SW 1271 (cell line): Measurements from ENCODE around the gene SHISAL2B.
"Not testable (repeated sequence)": the region's sequence is repeated elsewhere in the genome, so short reads cannot be mapped to it uniquely, and the experiment has no call there.

Source experiments
- DNase-seq, 2 experiments: peaks; one replicate each; lab custom pipeline; 2025; lab: John Stamatoyannopoulos, UW

SHISAL2B gene

GRCh38 chr5:64696414-64696813, 6.1 kb downstream of the SHISAL2B start:
- not testable (repeated sequence) for DNase-seq

GRCh38 chr5:64700765-64701164, 10.5 kb downstream of the SHISAL2B start:
- DNase-seq = no peak

DNA sequence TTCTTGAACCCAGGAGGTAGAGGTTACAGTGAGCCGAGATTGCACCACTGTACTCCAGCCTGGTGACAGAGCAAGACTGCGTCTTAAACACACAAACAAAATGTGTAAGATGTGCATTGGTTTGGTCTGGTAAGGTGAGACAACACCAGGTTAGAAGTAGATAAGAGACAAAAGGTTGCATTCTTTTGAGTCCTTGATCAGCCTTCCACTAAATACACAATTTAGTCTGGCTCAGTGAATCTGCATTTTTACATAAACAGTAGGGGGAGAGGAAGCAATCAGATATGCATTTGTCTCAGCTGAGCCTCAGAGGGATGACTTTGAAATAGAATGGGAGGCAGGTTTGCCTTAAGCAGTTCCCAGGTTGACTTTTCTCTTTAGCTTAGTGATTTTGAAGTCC, 15.8 kb downstream of the SHISAL2B start:
- not testable (repeated sequence) for DNase-seq

GRCh38 chr5:64707191-64707590, 16.9 kb downstream of the SHISAL2B start:
- DNase-seq = no peak

DNA sequence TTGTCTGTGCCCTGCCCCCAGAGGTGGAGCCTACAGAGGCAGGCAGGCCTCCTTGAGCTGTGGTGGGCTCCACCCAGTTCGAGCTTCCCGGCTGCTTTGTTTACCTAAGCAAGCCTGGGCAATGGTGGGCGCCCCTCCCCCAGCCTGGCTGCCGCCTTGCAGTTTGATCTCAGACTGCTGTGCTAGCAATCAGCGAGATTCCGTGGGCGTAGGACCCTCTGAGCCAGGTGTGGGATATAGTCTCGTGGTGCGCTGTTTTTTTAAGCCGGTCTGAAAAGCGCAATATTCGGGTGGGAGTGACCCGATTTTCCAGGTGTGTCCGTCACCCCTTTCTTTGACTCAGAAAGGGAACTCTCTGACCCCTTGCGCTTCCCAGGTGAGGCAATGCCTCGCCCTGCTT, 24.2 kb downstream of the SHISAL2B start:
- DNase-seq = not testable (repeated sequence)

GRCh38 chr5:64722588-64722987, 32.3 kb downstream of the SHISAL2B start:
- no peak for DNase-seq

GRCh38 chr5:64727150-64727549, 36.8 kb downstream of the SHISAL2B start:
- no peak for DNase-seq

- no peak for DNase-seq
These were observed 52.1 kb downstream of the SHISAL2B start for GRCh38 chr5:64742411-64742810.

DNA sequence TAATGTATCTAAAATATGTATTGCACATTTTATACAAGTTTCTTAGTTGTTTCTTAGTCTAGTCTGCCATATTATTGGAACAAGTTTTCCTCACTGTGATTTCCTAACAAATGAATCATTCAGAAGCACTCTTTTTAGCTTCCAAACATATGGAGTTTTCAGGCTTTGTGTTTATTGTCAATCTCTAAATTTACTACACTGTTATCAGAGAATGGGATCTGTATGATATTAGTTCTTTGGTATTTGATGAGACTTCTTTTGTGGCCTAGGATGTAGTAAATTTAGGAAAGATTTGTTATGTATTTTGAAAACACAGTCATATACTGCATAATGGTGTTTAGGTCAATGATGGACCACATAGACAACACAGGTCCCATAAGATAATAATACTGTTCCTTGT, 52.5 kb downstream of the SHISAL2B start:
- DNase-seq = no peak

GRCh38 chr5:64744914-64745313, 54.6 kb downstream of the SHISAL2B start:
- no peak for DNase-seq

GRCh38 chr5:64746446-64746845, 56.1 kb downstream of the SHISAL2B start:
- DNase-seq = no peak

DNA sequence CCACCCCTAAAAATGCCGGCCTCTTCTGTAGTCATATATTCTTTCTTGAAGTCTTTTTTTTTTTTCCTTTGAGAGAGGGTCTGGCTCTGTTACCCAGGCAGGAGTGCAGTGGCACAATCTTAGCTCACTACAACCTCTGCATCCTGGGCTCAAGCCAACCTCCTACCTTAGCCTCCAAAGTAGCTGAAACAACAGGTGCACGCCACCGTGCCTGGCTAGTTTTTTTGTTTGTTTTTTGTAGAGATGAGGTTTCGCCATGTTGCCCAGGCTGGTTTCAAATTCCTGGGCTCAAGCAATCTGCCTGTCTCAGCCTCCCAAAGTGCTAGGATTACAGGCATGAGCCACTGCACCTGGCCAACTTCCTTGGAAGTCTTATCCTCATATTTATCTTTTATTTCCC, 59.1 kb downstream of the SHISAL2B start:
- DNase-seq = no peak

- no peak for DNase-seq
These were observed 63.8 kb downstream of the SHISAL2B start for GRCh38 chr5:64754066-64754465.

DNA sequence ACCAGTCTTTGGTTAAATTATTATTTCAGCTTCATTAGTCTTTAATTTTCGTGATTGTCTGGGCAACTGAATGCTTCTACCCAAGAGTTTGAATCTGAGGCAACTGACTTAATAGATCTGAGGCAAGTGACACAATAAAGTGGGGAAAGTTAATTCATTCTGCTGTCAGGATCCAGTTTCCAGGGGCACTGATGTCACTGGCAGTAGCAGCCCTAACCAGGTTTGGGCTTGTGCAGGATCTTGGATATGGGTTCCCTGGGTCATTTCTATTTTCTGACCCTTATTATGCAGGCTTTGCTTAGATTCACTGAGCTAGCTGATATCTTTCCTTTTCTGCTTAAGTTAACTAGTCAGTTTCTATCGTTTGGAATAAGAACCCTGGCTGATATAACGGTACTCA, 68.6 kb downstream of the SHISAL2B start:
- DNase-seq = no peak

GRCh38 chr5:64759960-64760660, 69.8 kb downstream of the SHISAL2B start:
- DNase-seq = no peak

- DNase-seq = no peak
These were observed 73.7 kb downstream of the SHISAL2B start for GRCh38 chr5:64763948-64764503.

- no peak for DNase-seq
These were observed 75.7 kb downstream of the SHISAL2B start for GRCh38 chr5:64765804-64766504.

DNA sequence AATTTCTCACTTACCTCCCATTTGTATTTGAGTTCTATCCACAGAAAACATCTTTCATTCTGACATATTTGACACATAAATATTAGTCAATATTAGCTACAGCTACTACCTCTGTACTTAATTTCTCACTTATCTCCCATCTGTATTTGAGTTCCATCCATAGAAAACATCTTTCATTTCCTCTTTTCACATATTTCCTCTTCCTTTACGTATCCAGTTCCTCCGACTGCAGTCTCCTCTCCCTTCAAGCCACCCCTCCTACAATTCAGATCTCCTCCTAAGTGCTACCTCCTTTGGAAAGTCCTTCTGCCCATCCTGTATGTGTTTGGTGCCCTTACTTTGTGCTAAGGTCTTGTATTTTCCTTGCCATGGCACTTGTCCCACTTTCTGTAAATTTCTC, 76.6 kb downstream of the SHISAL2B start:
- no peak for DNase-seq
